Sigmoid colon (tissue), 4 donors: ENCODE data around the gene FGFRL1.
"Not testable (repeated sequence)": the region's sequence is repeated elsewhere in the genome, so short reads cannot be mapped to it uniquely, and the experiment has no call there.

ENCODE experiments used
- POLR2AphosphoS5 ChIP-seq, 4 donors: sonication (generic); formaldehyde crosslinking; IDR thresholded peaks; one replicate each; pipeline ENCODE4 v1.6.1; 2017; ENCODE audit warnings: antibody characterized with exemption in 4 of 4
- TF ChIP-seq, protein P1 (sequence below), 4 experiments: fragments of 450-650 bp in 3 of 4; fragments of 200-600 bp in 1 of 4; IDR thresholded peaks; one replicate each; pipeline ENCODE4 v1.5.1; 2016 to 2019; ENCODE audit warnings: antibody characterized with exemption in 4 of 4, mild to moderate bottlenecking in 3 of 4, moderate library complexity in 2 of 4

DNA sequence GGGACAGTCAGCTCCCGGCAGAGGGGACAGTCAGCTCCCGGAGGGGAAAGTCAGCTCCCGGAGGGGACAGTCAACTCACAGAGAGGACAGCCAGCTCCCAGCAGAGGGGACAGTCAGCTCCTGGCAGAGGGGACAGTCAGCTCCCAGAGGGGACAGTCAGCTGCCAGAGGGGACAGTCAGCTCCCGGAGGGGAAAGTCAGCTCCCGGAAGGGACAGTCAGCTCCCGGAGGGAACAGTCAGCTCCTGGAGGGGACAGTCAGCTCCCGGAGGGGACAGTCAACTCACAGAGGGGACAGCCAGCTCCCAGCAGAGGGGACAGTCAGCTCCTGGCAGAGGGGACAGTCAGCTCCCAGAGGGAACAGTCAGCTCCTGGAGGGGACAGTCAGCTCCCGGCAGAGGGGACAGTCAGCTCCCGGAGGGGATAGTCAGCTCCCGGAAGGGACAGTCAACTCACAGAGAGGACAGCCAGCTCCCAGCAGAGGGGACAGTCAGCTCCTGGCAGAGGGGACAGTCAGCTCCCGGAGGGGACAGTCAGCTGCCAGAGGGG, 43.3 kb downstream of the FGFRL1 start:
- not testable (repeated sequence) for TF ChIP-seq POLR2AphosphoS5 (IDR thresholded peaks at IDR 0.05)
- TF ChIP-seq, protein P1, sequence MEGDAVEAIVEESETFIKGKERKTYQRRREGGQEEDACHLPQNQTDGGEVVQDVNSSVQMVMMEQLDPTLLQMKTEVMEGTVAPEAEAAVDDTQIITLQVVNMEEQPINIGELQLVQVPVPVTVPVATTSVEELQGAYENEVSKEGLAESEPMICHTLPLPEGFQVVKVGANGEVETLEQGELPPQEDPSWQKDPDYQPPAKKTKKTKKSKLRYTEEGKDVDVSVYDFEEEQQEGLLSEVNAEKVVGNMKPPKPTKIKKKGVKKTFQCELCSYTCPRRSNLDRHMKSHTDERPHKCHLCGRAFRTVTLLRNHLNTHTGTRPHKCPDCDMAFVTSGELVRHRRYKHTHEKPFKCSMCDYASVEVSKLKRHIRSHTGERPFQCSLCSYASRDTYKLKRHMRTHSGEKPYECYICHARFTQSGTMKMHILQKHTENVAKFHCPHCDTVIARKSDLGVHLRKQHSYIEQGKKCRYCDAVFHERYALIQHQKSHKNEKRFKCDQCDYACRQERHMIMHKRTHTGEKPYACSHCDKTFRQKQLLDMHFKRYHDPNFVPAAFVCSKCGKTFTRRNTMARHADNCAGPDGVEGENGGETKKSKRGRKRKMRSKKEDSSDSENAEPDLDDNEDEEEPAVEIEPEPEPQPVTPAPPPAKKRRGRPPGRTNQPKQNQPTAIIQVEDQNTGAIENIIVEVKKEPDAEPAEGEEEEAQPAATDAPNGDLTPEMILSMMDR (IDR thresholded peaks at IDR 0.05): not testable (repeated sequence)
